ENCODE measurements around the gene CUL4A. TPM values are rescaled to one million over a fixed set of nuclear protein-coding genes. Genes with fewer than 3 reads are reported as not detected.

CUL4A gene
- total RNA-seq, 1 donor from 2014 or later, result 63.0 TPM

DNA sequence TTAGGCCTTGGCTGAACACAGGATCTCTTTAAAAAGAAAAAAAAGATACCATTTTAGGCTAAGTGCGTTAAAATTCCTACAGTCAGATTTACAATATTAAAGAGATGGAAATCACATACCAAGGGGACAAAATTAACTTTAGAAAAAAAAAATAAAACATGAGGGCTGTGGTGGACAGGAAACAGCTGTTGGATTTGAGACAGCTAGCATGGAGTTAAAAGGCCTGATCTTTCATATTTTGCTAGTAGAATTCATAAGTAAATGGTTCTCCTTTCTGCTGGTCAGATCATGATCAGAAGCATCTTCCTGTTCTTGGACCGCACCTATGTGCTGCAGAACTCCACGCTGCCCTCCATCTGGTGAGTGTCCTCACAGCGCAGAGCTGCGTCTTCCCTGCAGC lies 19.7 kb downstream of the CUL4A start:
- Mint-ChIP-seq H3K4me1 (no peaks in the 10 kb centered on the region), H3K4me3 (no peak overlapping the region), H3K36me3 (ENCODE audit: low read depth) (peaks cover 10% of the 10 kb centered on the region), H3K9me3 (no peaks in the 10 kb centered on the region), H3K27me3 (ENCODE audit: low read depth) (no peaks in the 10 kb centered on the region), H3K27ac (ENCODE audit: unreplicated experiment) (no peak overlapping the region)
- TF ChIP-seq, protein P1, sequence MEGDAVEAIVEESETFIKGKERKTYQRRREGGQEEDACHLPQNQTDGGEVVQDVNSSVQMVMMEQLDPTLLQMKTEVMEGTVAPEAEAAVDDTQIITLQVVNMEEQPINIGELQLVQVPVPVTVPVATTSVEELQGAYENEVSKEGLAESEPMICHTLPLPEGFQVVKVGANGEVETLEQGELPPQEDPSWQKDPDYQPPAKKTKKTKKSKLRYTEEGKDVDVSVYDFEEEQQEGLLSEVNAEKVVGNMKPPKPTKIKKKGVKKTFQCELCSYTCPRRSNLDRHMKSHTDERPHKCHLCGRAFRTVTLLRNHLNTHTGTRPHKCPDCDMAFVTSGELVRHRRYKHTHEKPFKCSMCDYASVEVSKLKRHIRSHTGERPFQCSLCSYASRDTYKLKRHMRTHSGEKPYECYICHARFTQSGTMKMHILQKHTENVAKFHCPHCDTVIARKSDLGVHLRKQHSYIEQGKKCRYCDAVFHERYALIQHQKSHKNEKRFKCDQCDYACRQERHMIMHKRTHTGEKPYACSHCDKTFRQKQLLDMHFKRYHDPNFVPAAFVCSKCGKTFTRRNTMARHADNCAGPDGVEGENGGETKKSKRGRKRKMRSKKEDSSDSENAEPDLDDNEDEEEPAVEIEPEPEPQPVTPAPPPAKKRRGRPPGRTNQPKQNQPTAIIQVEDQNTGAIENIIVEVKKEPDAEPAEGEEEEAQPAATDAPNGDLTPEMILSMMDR (conservative IDR thresholded peaks at IDR 0.05), result no peak
- no peak for DNase-seq (ENCODE audit: low read depth, low spot score)

DNA sequence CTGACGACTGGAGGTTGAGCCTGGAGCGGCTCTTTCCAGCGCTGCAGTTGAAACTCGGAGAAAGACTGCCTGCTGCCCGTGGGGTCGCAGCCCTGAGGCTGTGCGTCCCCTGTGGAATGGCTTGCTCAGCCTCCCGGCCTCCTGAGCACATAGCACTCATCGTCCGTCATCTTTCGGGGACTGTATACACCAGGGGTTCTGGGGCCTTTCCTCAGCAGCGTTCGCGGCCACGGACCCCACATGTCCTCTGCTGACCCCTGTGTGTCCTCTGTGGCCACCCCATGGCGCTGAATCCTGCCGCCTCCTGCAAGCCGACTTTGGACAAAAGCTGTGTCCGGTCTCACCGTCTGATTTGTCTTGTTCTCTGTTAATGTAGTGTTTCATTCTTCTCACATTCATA lies 20.4 kb downstream of the CUL4A start:
- no peaks in the 10 kb centered on the region for H3K27me3 Mint-ChIP-seq (ENCODE audit: low read depth)
- no peaks in the 10 kb centered on the region for H3K4me1 Mint-ChIP-seq
- no peak overlapping the region for H3K4me3 Mint-ChIP-seq
- no peaks in the 10 kb centered on the region for H3K9me3 Mint-ChIP-seq
- no peak for DNase-seq (ENCODE audit: low read depth, low spot score)
- peaks cover 10% of the 10 kb centered on the region for H3K36me3 Mint-ChIP-seq (ENCODE audit: low read depth)
- H3K27ac Mint-ChIP-seq (ENCODE audit: unreplicated experiment), result no peak overlapping the region
- TF ChIP-seq, protein P1 (conservative IDR thresholded peaks at IDR 0.05), result no peak

DNA sequence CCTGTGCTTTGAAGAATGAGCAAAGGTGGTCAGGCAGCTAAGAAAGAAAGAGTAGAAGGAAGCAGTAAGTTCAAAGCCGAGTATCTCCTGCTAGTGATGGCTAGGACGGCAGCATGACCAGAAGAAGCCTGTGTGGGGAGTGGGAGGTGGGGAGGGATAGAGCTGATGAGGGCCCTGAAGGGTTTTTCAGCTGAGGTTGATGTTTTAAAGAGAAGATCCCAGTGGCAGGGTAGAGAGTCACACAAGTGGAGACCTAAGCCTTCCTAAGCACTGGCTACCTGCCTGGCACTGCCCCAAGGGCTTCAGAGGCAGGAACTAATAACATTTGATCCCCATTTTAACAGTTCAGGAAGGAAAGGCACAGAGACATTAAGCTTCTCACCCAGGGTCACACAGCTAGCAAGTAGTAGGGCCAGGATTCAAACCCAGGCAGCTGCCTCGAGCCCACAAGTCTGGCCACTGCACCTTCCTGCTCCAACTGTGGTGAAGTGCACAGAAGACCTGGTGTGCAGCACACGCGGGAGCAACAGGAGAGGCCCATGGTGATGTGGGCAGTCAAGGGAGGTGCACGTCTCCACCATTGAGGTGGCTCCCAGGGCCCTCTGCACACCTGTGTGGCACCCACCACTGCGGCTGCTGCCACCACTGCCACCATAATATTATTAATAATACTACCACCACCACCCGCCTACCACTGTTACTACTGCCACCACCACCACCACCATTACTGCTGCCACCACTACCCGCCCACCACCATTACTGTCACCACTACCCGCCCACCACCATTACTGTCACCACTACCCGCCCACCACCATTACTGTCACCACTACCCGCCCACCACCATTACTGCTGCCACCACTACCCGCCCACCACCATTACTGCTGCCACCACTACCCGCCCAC lies 22.1 kb downstream of the CUL4A start:
- TF ChIP-seq, protein P1 (conservative IDR thresholded peaks at IDR 0.05), result no peak
- Mint-ChIP-seq H3K9me3 (no peaks in the 10 kb centered on the region), H3K27ac (ENCODE audit: unreplicated experiment) (no peak overlapping the region), H3K4me1 (no peaks in the 10 kb centered on the region), H3K36me3 (ENCODE audit: low read depth) (peaks cover 8% of the 10 kb centered on the region), H3K4me3 (no peak overlapping the region), H3K27me3 (ENCODE audit: low read depth) (no peaks in the 10 kb centered on the region)
- no peak for DNase-seq (ENCODE audit: low read depth, low spot score)

DNA sequence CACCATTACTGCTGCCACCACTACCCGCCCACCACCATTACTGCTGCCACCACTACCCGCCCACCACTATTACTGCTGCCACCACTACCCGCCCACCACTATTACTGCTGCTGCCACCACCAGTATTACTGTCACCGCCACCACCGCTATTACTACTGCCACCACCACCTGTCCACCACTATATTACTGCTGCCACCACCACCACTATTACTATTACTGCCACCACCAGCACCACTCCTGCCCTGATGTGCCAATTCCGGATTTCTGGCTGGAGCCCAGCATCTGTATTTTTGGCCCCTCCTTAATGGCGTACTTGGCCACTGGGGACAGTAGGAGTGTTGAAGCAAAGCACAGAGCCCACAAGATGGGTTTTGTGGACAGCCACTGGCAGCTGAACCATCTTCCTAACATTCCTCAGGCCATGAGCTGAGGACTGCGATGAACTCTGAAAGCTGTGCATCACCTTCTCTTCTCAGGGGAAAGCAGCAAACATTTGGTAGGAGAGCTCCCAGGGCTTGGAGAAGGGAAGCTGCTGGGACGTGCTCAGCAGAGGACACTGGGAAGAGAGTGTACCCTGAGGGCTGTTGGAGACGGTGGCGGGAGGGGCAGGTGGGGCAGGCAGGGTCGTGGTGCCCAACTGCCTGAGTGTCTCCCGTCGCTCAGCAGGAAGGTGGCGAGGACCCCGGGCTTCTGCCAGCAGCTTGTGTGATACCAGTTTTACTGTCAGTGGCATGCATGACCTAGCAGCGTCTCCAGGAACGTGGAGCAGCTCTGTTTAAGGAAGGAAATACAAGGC lies 23.0 kb downstream of the CUL4A start:
- H3K36me3 Mint-ChIP-seq (ENCODE audit: low read depth), result peaks cover 8% of the 10 kb centered on the region
- no peaks in the 10 kb centered on the region for H3K27me3 Mint-ChIP-seq (ENCODE audit: low read depth)

DNA sequence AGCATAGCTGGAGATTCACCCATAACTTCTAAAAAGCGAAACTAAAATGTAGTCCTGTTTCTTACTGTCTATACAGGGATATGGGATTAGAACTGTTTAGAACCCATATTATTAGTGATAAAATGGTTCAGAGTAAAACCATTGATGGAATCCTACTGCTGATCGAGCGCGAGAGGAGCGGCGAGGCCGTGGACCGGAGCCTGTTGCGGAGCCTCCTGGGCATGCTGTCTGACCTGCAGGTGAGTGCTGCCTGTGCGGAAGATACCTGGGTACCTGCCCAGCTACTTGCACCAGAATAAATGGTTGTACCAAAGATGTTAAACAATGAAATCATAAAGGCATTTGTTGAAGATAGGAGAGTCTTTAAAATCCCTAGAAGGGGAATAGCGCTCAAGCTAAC lies 23.7 kb downstream of the CUL4A start:
- no peak overlapping the region for H3K4me3 Mint-ChIP-seq
- TF ChIP-seq, protein P1 (conservative IDR thresholded peaks at IDR 0.05), result no peak
- DNase-seq (ENCODE audit: low read depth, low spot score), result no peak
- H3K9me3 Mint-ChIP-seq, result no peaks in the 10 kb centered on the region
- no peaks in the 10 kb centered on the region for H3K27me3 Mint-ChIP-seq (ENCODE audit: low read depth)
- H3K4me1 Mint-ChIP-seq, result no peaks in the 10 kb centered on the region
- H3K27ac Mint-ChIP-seq (ENCODE audit: unreplicated experiment), result no peak overlapping the region
- peaks cover 6% of the 10 kb centered on the region for H3K36me3 Mint-ChIP-seq (ENCODE audit: low read depth)

More for the DNA sequence above, 23.0 kb downstream of the CUL4A start:
- TF ChIP-seq, protein P1 (conservative IDR thresholded peaks at IDR 0.05), result no peak
- no peak overlapping the region for H3K27ac Mint-ChIP-seq (ENCODE audit: unreplicated experiment)
- no peaks in the 10 kb centered on the region for H3K4me1 Mint-ChIP-seq
- no peak overlapping the region for H3K4me3 Mint-ChIP-seq
- H3K9me3 Mint-ChIP-seq, result no peaks in the 10 kb centered on the region
- DNase-seq (ENCODE audit: low read depth, low spot score), result no peak
